CD4-positive, alpha-beta T cell treated with Interferon alpha-2 for 1 hour (primary cell): ENCODE data around the gene TRIM17.

Source experiments
- DNase-seq, 2 donors: peaks; one replicate each; pipeline ENCODE4 v3.0.0-alpha.2; 2020 to 2022

Gene TRIM17

DNA sequence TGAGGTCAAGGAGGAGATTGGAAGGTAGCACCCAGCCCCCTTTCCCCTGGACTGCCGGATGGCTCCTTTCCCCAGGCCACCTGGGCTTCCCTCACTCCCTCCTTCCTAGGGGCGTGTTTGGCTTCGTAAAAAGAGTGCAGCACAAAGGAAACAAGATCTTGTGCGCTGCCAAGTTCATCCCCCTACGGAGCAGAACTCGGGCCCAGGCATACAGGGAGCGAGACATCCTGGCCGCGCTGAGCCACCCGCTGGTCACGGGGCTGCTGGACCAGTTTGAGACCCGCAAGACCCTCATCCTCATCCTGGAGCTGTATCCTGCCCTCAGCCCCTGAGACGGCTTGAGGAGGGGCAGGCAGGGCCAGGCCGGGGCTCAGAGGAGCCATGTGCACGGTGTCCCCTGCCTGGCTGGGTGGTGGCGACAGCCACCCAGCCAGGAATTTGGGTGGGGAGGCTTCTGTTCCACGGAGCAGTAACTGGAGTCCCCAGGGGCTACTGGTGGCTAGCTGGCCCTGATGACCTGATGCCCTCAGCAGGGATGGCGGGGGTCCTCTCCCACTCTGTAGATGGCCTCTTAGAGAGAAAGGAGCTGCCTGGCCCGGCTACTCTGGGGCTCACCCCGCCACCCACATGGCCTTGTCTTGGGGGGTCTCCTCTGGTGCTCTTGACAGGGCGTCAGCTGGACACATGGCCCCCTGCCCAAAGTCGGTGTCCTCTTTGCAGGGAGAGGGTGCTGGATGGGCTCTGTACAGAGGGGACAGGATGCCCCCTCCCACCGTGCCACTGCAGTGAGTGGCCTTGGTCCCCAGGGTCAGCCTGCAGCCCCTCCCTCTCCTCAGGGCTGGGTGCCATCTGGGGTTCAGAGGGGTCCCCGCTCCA, 49.6 kb downstream of the TRIM17 start:
- no peak for DNase-seq

GRCh38 chr1:228366062-228366865, 50.4 kb downstream of the TRIM17 start:
- DNase-seq: no peak

GRCh38 chr1:228365271-228366061, 51.2 kb downstream of the TRIM17 start:
- no peak for DNase-seq

DNA sequence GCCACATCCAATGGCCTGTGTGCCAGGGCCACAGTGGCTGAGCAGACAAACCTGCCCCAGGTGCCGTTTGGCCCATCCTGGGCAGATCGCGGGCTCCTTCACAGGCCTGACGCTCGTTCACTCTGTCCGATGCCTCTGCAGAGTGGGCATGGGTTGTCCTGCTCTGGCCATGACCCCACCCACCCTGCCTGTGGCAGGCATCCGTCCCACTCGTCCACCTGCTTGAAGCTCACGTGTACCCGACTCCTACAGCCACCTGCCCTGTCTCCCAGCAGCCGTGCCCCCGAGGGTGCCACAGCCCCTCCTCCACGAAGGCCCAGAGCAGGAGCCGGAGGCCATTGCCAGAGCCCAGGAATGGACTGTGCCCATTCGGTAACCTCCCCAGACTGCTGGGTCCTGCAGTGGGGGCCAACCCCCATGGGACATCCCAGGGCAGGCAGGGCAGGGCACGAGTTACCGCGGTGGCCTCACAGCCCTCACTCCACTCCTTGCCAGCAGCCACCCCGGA, 51.9 kb downstream of the TRIM17 start:
- DNase-seq: no peak

DNA sequence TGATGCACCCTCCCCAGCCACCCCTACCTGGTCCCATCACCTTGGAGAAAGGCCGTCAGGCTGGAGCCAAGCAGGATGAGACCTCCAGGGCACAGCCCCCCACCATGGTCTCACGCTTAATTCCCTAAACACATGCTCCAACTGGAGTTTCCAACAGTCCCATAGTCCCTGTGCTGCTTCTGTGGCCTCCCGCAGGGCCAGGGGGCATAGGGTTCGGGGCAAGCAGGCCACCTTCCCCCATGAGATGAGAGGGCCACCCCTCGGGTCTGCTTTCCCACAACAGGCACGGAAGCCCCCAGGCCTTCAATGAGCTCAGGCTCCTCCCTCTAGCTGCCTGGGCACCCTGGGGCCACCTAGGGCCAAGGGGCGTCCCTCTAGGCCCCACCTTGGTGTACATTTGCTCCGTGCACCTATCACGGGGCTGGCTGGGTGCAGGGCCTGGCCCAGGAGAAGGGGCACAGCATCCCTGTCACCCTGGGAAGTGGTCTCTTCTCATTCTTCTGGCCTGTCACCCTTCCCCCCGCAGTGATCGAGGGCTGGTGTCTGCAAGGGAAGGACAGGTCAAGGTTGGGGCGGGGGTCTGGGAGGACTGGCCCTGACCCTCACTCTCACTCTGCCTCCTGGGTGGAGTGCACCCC, 52.5 kb downstream of the TRIM17 start:
- no peak for DNase-seq

- DNase-seq: no peak
Observed at GRCh38 chr1:228363686-228364067, 53.0 kb downstream of the TRIM17 start.

- no peak for DNase-seq
Observed at GRCh38 chr1:228362884-228363450, 53.7 kb downstream of the TRIM17 start.

GRCh38 chr1:228362141-228362883, 54.3 kb downstream of the TRIM17 start:
- DNase-seq: no peak

DNA sequence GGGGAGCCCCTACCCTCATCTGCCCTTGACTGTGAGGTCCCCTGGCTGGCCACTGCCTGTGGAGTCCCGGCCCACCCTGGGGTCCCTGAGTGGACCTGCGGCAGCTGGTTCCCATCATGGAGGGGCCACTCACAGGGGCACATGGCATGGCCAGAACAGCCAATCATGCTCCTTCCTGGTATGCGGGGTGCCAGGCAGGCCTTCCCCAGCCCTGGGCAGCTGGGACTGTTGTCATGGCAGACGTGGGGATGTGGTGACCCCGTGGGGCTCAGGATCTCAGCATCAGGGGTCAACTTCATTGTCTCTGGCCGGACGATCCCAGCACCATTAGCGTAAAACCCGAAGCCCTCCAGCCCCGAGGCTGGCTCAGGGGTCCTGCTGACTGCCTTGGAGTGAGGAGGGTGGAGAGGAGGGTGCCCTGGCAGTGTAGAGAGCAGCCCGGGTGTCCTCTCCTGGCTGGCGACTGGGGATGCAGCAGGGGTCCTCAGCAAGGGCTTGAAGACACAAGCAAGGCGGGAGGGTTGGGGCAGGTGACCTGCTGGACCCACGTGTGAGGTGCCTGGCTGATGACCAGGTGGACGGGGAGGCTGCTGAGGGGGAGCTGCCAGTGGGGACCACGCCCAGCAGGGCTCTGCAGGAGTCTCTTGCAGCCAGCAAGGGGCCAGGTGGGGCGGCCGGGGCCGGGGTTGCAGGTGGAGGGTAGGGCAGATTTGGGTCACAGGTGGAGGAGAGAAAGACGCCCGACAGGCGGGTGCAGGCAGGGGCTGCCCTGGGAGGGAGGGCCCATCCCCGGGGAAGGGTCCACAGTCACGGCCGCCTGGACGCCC, 55.1 kb downstream of the TRIM17 start:
- no peak for DNase-seq

DNA sequence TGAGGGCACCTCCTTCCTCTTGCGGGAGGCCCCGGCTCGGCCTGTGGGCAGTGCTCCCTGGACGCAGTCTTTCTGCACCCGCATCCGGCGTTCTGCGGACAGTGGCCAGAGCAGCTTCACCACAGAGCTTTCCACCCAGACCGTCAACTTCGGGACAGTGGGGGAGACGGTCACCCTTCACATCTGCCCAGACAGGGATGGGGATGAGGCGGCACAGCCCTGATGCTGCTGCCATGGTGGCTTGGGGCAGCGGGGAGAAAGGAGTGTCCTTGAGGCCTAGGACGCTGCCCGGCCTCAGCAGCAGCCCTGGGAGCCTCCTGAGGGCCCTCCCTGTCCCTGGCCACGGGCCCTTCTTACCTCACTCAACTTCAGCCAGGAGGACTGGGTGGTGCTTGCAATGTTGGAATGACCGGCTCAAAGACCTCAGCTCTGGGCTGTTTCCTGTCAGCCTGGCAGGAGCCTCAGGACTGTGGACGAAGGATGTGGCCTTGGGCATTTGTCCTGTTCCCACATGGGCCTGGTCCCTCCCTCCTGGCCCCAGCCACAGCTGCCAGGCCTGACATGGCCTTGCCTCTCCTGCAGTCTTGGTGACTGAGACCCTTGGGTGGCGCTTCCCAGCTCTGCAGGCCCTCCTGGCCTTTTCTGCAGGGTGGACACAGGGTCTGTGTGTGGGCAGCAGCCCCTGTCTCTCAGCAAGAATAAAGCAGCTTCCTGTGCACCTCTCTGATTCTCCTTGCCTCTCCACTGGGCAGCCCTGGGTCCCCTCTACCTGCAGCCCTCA, 55.9 kb downstream of the TRIM17 start:
- DNase-seq: no peak

- DNase-seq: no peak
Observed at GRCh38 chr1:228359613-228360532, 56.8 kb downstream of the TRIM17 start.

DNA sequence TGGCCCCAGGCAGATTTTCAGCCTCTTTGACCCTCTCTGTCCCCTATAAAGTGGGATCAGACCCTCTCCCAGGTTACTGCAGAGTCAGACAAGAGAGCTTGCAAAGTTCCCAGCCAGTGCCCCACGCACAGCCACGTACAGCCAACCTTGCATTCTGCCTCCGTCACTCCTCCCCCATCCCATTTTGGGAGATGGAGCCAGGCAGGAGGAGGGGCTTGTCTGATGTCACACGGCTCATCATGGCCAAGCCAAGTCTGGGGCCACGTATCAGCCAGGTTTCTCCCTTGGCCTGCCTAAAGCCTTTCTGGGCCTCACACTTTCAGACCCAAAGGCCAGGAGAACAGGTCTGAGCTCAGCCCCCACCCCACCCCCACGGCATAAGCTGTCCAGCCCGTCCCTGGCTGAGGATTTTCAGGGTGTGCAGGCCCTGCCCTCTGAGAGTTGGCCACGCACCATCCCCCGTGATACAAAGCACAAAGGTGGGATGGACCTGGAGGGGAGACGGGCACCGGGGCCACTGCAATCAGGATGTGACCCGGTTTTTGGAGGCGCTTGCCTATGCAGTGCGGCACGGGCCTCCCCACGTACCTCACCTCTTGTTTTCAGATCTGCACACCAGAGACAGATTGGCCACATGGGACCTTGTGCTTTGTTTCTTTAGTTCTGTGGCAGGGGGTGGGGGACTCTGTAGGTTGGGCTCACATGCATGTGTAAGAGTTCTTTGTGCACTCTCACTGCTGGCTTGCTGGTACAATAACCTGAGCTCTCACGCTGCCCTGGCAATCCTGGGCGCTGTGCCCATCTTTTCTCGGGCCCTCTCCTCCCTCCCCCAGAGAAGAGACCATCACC, 57.7 kb downstream of the TRIM17 start:
- no peak for DNase-seq

GRCh38 chr1:228358039-228358763, 58.5 kb downstream of the TRIM17 start:
- DNase-seq: no peak
